ENCODE measurements around the gene HDGFL2.
"Not testable (repeated sequence)": the region's sequence is repeated elsewhere in the genome, so short reads cannot be mapped to it uniquely, and the experiment has no call there.

Gene HDGFL2

DNA sequence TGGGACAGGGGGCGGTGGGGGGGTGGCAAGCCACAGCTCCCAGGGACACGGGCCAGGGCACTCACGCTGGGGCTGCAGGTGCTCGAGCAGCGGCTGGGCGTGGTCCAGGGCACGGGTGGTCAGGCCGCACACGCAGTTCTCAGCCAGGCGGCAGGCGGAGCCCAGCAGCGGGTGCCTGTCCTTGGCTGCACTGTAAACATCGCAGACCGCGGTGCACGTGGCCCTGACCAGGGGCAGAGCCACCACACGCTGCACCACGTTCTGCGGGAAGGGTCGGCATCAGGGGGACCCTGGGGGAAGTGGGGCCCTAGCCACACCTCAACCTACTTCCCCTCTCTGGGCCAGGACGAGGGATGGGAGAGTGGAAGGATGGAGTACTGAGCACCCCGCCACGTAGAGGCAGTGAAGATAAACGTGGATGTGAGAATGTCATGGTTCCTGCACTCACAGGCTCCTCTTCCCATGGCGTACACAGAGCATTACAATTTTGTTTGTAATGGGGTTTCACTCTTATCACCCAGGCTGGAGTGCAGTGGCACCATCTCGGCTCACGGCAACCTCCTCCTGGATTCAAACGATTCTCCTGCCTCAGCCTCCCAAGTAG lies 59.6 kb downstream of the HDGFL2 start:
- no peak for DNase-seq (ENCODE audit: low read depth in 2 of 2)

DNA sequence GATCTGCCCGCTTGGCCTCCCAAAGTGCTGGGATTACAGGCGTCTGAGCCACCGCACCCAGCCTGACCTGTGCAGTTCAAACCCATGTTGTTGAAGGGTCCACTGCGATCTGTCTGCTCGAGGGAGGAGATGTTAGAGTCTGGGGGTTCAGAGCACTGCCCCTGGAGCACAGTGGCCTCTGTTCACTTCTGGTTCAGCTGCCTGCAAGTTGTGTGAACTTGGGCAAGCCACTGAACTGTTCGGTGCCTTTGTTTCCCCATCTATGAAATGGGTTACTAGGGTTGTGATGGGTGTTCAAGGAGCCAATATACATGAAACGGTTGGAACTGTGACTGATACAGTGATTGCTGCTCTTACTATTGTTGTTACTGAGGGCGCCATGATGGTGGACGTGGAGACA lies 61.2 kb downstream of the HDGFL2 start:
- DNase-seq (ENCODE audit: low read depth in 2 of 2), result no peak

DNA sequence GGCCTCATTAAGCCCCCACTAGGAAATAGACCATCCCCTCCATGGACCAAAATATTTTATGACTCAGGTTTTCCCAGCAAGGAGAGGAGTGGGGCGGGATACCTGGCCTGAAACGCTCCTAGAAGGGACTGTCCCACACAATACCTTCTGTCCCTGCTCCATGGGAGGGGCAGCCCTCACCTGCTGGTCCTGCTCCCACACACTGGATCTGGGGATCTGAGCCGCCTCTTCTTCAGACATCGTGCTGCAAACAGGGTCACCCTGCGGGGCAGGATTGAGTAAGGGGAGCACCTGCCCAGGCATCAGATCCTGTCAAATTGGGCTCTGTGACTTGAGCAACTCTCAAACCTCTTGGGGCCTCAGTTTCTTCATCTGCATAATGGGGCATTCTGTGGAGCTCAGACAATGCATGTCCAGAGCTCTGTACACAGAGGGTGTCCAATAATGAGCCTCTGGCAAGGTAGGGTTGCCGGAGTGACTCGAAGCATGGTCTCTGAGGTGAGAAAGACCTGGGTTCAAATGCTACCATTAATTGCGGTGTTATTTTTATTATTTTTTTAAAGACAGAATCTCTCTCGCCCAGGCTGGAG lies 61.8 kb downstream of the HDGFL2 start:
- DNase-seq (ENCODE audit: low read depth in 2 of 2), result no peak

DNA sequence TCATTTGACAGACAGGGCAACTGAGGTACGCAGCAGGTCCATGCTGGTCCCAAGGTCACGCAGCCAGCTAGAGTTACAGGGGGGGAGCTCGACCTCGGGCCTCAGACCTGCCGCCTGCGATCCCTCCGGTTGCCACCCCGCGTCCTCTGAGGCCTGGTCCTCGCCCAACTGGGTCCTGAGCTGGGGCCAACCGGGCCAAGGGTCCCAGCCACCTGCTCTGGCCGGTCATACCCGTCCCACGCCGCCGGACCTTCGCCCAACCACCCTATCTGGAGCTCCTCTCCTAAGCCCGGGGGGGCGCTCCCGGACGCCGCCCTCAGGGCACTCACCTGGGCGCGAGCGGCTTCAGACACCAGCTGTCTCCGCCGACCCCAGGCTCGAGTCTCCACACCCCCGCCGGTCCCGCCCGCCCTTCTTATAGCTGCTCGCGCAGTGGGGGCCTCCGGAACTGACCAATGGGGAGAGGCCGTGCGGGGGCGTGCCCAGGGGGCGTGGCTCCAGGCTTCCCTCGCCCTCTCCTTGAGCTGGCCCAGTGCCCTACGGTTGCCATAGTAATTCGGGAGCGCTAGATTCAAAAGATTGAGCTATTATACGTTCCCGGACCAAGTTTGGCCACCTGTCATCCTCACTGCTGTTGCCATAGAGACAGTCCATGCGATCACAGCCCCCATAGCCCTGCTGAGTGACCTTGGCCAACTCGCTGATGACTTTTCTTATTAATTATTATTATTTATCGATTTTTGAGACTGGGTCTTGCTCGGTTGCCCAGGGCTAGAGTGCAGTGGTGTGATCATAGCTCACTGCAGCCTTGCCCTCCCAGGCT lies 63.0 kb downstream of the HDGFL2 start, which contains the start of gene PLIN5:
Gene PLIN5, minus strand, starts transcription at position 389 of the 823 bp plus-strand sequence. CDS start 1,150 bp downstream, outside the sequence.
- peak in 1 of 2 donors; percentile 50 for DNase-seq (ENCODE audit: low read depth in 2 of 2)

DNA sequence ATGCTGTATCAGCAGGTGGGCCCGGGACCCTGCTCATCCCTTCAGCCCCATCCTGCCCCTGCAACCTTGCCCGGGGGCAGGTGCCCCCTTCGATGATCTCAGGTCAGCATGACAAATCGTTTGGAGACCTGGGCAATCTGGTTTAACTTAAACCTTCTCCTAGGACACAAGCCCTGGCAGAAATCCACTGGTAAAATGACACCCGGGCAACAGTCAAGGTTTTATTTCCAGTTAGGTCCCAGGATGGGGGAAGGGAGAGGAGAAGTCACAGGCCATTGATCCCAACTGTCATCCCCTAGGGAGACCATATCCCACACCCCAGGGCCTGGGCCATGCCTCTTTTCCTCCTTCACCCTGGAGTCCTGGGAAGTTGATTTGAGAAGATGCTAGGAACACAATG lies 64.7 kb downstream of the HDGFL2 start:
- no peak for DNase-seq (ENCODE audit: low read depth in 2 of 2)

DNA sequence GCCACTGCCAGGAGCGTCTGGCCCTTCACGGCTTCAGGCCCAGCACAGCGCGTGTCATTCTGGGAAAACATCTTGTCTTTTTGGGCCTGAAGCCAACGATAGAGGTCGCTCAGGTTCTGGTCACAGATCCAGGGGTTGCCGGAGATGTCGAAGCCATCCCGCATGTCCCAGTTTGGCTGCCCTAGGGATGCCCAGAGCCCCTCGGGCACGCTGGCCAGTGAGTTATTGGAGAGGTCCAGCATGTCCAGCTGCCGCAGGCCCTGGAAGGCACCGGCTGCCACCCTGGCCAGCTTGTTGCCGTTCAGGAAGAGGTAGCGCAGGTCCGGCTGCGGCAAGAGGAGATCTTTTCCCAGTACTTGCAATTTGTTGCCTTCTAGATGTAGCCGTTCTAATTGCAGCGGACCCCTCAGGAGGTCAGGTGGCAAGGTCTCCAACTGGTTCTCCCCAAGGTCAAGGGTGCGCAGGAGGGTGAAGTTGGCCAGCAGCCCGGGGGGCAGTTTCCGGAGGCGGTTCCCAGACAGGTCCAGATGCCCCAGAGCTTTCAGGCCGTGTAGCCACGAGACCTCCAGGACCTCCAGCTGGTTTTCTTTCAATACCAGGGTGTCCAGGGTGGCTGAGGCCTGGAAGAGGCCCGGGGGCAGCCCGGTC lies 66.0 kb downstream of the HDGFL2 start:
- no peak for DNase-seq (ENCODE audit: low read depth in 2 of 2)

DNA sequence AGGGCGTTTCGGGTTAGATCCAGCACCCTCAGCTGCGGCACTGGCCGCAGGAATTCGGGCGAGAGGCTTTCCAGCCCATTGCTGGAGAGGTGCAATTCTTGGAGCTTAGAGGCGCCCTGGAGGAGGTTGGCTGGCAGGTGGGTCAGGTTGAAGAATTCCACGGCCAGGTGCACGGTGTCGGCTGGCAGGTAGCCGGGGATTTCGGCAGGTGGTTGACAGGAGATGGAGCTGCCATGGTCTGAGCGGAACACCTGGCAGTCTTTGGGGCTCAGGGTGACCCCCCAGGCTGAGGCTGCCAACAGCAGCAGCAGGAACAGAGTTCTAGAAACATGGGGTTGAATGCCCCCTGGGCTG lies 66.5 kb downstream of the HDGFL2 start:
- DNase-seq (ENCODE audit: low read depth in 2 of 2), result no peak

DNA sequence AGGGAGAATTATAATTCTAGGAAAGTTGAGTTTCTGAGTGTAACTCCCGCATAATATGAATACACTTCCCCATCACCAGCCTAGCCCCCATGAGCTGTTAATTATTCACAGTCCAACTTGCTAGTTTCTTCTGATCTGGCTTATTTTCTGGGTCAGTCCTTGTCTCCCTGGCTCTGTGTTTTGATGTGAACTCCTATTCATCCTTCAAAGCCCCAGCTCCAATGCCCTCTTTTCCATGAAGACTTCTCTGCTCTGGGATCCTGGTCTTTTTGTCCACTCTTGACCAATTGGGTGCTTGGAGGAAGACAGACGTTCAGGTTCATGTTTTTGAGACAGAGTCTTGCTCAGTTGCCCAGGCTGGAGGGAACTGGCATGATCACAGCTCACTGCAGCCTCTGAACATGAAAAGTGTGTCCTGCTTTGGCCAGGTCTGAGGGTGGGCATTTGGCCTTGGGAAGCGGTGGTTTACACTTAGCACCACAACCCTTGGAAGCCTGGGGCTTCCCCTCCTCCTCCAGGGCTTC lies 67.1 kb downstream of the HDGFL2 start:
- DNase-seq (ENCODE audit: low read depth in 2 of 2), result no peak

DNA sequence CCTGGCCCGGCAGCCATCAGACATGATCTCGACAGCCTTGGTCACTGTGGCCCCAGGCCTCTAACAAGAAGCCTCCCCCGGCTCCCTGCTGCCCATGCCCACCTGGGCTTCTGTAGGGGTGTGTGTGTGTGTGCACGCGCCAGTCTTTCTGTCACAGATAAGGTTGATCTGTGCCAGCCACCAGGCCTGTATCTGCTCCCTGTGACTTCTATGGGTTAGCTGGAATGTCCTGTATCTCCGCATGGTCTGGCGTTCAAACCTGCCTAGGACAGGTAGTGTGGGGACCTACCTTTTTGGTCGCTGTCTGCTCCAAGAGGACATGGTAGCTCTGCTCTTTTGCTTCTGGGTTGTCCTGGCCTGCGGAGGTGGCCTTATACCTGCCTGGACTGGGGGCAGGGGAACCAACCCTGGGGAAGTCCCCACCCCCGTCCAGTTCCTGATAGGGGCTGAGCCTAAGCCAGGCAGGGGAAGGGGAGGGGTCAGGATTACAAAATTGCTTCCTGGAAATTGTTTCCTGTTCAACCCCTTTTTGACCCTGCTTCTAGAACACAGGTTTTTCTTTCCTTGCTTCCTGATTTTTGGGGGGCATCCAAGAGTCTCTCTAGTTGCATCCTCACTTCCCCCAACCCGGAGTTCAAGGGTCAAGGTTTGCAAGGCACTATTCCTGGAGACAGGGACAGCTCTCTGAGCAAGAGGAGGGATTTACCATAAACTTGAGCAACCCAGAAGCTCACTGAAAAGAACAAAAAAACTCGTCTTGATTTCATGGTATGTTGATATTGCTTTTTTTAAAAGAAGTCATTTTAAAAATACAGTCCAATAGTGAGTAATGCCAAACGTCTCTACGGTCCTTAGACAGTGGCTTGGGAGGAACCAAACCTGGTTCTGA lies 67.8 kb downstream of the HDGFL2 start, which contains the start of gene LRG1:
Gene LRG1, minus strand, starts transcription at position 344 of the 889 bp plus-strand sequence. Its CDS starts 23 bp downstream, at position 321.
- DNase-seq (ENCODE audit: low read depth in 2 of 2), result no peak

DNA sequence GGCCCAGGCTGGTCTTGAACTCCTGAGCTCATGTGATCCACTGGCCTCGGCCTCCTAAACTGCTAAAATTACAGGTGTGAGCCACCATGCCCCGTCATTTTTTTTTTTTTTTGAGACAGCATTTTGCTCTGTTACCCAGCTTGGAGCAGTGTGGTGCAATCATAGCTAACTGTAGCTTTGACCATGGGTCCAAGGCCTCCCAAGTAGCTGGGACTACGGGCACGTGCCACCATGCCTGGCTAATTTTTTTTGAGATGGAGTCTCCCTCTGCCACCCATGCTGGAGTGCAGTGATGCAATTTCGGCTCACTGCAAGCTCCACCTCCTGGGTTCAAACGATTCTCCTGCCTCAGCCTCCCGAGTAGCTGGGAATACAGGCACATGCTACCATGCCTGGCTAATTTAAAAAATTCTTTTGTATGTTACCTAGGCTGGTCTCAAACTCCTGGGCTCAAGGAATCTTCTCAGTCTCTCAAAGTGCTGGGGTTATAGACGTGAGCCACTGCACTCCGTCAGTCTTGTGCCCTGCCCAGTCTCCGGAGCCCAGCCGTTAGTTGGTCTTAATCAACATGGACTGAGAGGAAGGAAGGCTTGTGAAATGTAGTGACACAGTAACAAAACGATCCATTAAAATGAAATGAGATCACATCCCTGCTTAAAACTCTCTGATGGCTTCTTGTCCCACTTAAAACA lies 69.2 kb downstream of the HDGFL2 start:
- no peak for DNase-seq (ENCODE audit: low read depth in 2 of 2)

DNA sequence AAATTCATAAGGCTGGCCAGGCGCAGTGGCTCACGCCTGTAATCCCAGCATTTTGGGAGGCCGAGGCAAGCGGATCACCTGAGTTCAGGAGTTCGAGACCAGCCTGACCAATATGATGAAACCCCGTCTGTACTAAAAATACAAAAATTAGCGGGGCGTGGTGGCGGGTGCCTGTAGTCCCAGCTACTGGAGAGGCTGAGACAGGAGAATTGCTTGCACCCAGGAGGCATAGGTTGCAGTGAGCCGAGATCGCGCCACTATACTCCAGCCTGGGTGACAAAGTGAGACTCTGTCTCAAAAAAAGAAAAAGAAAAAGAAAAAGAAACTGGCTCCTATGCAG lies 69.7 kb downstream of the HDGFL2 start:
- not testable (repeated sequence) for DNase-seq (ENCODE audit: low read depth in 2 of 2)

DNA sequence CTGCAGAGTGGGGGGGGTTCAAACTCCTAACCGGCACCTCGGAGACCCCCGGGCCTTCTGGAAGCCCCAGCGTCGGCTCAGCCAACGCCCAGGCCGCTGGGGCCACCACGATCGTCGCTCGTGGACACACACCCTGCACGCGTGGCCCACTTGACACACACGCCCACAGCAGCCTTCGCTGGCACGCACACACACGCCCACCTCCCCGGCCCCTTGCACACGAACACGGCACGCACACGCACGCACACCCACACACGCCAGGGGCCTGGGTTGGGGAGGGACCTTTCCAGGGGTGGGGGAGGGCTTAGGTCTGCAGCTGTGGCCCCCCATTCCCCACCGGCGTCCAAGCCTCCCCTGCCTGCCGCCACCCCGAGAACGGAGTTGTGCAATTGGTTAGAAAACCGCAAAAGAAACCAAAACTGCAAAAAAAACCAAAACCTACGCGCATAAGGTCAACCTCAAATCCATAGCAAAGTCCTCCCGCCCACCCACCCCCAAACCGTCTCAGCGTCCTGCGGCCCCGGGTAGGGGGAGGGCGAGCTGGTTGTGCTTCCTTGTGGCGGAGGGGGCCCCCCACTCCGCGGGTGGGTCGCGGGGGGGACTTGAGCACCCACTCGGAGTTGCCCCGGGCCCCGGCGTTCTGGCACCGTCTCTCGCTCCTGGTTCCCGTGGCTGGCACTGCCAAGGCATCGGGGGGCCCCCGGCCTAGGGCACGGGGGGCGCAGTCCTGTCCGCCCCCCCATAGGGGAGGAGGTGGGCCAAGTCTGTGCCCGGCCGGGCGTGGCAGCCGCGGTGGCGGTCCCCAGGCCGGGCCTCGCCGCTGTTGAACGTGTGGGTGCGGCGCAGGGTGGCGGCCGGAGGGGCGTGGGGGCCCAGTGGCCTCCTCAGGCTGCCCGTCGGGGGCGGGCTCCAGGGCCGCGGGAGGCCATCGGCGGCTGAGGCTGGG lies 71.1 kb downstream of the HDGFL2 start:
- DNase-seq (ENCODE audit: low read depth in 2 of 2), result no peak

DNA sequence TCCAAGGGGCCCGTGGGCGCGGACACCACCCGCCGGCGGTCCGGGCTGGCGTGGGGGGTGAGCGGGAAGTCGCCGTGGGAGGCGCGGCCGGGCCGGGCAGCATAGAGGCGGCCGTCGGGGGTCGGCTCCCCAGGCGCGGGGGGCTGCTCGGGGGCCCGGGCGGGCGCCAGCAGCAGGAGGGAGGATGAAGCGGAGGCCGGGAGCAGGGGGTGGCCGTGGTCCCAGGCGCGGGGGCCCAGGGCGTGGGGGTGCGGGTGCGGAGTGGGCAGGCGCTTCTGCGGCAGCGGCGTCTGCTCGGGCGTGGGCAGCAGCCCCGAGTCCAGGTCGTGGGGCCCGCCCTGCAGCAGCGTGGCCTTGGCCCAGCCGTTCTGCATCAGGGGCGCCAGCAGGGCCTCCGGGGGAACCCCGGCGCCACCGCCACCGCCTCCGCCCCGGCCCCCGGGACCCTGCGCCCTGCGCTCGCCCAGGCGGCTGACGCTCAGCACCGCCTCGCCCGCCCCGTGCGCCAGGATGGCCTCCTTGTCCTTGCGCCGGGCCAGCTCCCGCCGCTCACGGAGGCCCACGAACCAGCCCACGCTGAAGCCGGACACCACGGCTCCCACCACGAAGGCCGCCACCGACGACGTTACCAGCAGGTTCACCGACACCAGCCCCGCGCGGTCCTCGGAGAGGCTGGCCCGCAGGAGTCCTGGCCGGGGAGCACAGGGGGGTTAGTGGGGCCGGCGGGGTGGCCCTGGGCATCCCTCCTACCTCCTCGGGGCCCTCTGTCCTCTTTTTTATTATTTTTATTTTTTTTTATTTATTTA lies 71.9 kb downstream of the HDGFL2 start:
- no peak for DNase-seq (ENCODE audit: low read depth in 2 of 2)

DNA sequence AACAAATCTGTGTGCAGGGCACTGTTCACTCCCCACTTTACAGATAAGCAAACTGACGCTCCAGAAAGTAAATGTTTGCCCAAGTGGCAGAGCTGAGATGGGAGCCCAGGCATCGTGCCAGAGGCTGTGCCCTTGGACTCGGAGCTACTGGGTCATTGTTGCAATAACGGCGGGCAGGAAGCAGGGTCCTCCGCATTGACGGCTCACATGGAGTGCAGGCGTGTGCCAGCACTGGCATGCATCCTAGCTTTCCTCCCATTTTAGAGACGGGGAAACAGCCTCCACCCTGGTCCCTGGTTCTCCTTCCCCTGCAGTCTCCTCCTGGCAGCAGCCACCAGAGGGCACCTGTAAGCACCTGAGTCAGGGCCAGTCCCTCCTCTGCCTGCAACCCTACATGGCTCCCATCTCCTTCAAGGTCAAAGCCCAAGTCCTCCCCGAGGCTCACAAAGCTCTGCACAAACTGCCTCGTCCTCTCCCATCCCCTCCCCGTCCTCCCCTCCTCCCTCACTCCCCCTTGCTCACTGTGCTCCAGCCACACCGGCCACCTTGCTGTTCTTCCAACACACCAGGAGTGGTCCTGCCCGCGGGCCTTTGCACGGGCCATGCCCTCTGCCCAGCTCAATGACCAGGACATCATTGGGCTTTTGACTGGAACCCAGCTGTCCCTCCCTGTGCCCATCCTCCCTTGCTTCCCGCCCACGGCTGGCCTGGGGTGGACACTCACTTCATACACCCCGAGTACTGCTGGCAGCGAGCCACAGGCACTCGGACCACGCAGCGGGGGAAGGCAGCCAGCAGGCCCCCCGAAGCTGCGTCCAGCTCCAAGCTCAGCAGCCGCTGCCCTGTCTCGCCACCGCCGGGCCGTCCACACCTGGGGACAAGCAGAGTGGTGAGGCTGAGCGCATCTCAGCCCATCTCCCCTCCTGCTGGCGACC lies 75.5 kb downstream of the HDGFL2 start:
- no peak for DNase-seq (ENCODE audit: low read depth in 2 of 2)

DNA sequence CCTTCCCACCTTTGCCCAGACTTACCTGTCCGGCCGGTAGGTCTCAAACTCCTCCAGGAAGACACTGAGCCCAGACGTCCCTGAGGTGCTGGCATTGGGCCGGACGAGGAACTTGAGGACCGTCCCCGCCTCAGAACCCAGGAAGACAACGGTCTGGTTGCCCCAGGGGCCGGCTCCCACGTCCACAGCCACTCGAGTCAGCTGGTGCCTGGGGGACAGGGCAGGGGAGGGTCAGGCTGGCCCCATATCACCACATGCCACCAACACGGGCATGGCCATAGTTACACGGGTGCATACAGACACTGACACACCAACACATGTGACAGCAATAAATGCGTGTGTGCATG lies 76.1 kb downstream of the HDGFL2 start:
- DNase-seq (ENCODE audit: low read depth in 2 of 2), result no peak

DNA sequence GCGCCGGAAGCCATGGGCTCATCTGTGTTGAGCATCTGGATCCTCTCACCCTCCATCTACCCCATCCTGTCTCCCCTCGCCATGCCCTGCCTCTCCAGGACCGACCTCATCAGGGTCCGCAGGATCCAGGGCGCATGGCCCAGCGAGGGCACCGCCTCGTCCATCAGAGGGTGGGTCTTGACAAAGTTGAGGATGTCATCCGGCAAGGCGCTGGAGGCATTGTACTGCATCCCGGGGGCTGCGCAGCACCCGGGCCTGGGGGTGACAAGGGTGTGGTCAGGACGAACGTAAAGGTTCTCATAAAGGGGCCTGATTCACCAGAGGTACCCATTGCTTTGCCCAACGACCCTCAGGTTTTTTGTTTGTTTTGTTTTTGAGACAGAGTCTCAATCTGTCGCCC lies 77.9 kb downstream of the HDGFL2 start:
- DNase-seq (ENCODE audit: low read depth in 2 of 2), result no peak

DNA sequence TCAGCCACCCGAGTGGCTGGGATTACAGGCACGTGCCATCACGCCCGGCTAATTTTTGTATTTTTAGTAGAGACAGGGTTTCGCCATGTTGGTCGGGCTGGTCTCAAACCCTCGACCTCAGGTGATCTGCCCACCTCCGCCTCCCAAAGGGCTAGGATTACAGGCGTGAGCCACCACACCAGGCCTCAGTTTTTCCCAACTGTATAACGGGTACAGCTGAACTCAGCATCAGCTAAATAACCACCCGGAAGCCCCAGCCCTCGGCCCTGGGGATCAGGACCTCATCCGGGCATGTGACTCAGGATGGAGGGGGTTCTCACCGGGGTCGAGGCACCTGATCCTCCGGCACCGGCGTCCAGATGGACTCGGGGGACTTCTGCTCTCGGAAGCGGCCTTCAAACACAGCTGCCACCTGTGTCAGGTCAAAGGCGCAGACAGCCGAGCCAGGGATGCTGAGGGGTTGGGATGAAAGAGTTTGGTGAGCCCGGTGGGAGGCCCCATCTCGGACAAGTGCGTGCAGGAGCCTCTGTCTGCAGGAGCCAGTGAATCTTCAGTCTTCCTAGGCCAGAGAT lies 78.5 kb downstream of the HDGFL2 start:
- DNase-seq (ENCODE audit: low read depth in 2 of 2), result no peak
